HepG2 (cell line): Measurements from ENCODE around the gene NSD2. TPM values are rescaled to one million over a fixed set of nuclear protein-coding genes. Genes with fewer than 3 reads are reported as not detected.

Experiments
- ATAC-seq: fragments of 200-7000 bp; cut with Tn5 transposase; 3 replicates; pipeline ENCODE4 v1.9.1; 2020; ENCODE audit warnings: mild to moderate bottlenecking, moderate library complexity
- BruUV-seq: library from RNA; stranded (reverse); fragments of 400-500 nt; replicated peaks from 2 replicates; lab custom pipeline; 2021; lab: Mats Ljungman, UMichigan
- CTCF ChIA-PET: fragments of 300-600 bp; formaldehyde crosslinking; extraction: SDS; loops from one replicate; lab custom pipeline; 2021; ENCODE audit warnings: low total read pairs, inconsistent platforms, low intra/inter-chr PET ratio; lab: Yijun Ruan, JAX
- POLR2A ChIA-PET: fragments of 350-600 bp; sonication (Branson Sonifier 250); formaldehyde crosslinking; loops from one replicate; lab custom pipeline; 2020; ENCODE audit warnings: antibody characterized with exemption, inconsistent platforms; lab: Yijun Ruan, JAX
- DNase-seq: peaks from one replicate; pipeline ENCODE4 v3.0.0-alpha.2; 2015; ENCODE audit warnings: low spot score
- FAIRE-seq: peaks from 3 replicates; lab custom pipeline; 2011; peaks lifted over from hg19 to GRCh38; lab: Jason Lieb, UNC
- H2AFZ ChIP-seq: one replicate; pipeline ENCODE4 v1.6.1; 2011; ENCODE audit warnings: low read length, inconsistent platforms
- H3K27ac ChIP-seq: fragments of 300-600 bp; 3 replicates; pipeline ENCODE4 v1.8.0; 2011; ENCODE audit warnings: mixed run types, mild to moderate bottlenecking, mixed read lengths, low read length, inconsistent platforms; ENCODE audit not compliant: insufficient read depth; ENCODE audit errors: extremely low read length
- H3K27me3 ChIP-seq, 2 experiments: fragments of 200-600 bp in 1 of 2; 2 replicates in 1 of 2; 3 replicates in 1 of 2; pipeline versions ENCODE4 v1.6.0 to v1.8.0; 2011; ENCODE audit warnings: low read length in 2 of 2, mild to moderate bottlenecking in 2 of 2, moderate library complexity in 2 of 2, inconsistent platforms in 1 of 2; ENCODE audit not compliant: insufficient read depth in 2 of 2, control insufficient read depth in 1 of 2
- H3K36me3 ChIP-seq, 2 experiments: fragments of 200-600 bp in 1 of 2; replicated peaks in 1 of 2; 2 replicates in 1 of 2; 3 replicates in 1 of 2; pipeline versions ENCODE4 v1.5.1 to v1.8.0; 2011; ENCODE audit warnings: low read length in 2 of 2, inconsistent platforms in 1 of 2; ENCODE audit not compliant: insufficient read depth in 2 of 2, control insufficient read depth in 1 of 2
- H3K4me1 ChIP-seq: 2 replicates; pipeline ENCODE4 v1.5.1; 2012; ENCODE audit warnings: low read length, inconsistent platforms; ENCODE audit not compliant: insufficient read depth
- H3K4me2 ChIP-seq: 2 replicates; pipeline ENCODE4 v1.6.0; 2011; ENCODE audit warnings: low read depth, low read length, inconsistent platforms
- H3K4me3 ChIP-seq, 3 experiments: fragments of 200-600 bp in 1 of 3; sonication (generic), shearing (Covaris generic) in 1 of 3; replicated peaks in 1 of 3; 2 replicates each; pipeline ENCODE4 v1.5.1; 2011 to 2016; ENCODE audit warnings: low read length in 3 of 3, inconsistent platforms in 2 of 3, low read depth in 2 of 3, mild to moderate bottlenecking in 2 of 3, control low read depth in 1 of 3, mixed read lengths in 1 of 3; ENCODE audit not compliant: insufficient read depth in 1 of 3
- H3K79me2 ChIP-seq: one replicate; pipeline ENCODE4 v1.6.1; 2011; ENCODE audit warnings: low read length, inconsistent platforms; ENCODE audit not compliant: insufficient read depth
- H3K9ac ChIP-seq: 2 replicates; pipeline ENCODE4 v1.6.0; 2011; ENCODE audit warnings: mild to moderate bottlenecking, low read depth, low read length, inconsistent platforms; ENCODE audit not compliant: insufficient read depth
- H3K9me3 ChIP-seq: 2 replicates; pipeline ENCODE4 v1.5.1; 2012; ENCODE audit warnings: mild to moderate bottlenecking, low read length
- H4K20me1 ChIP-seq: 2 replicates; pipeline ENCODE4 v1.6.0; 2011; ENCODE audit warnings: inconsistent platforms, mild to moderate bottlenecking, low read length, moderate library complexity; ENCODE audit not compliant: insufficient read depth
- AGO2 ChIP-seq: fragments of 200-400 bp; formaldehyde crosslinking; optimal IDR thresholded peaks from 2 replicates; pipeline ENCODE3; 2017; ENCODE audit warnings: mild to moderate bottlenecking, low read depth, low read length, moderate library complexity
- POLR2A ChIP-seq, 2 experiments: IDR thresholded peaks; 2 replicates each; pipeline ENCODE4 v1.6.1; 2011; ENCODE audit warnings: low read depth in 2 of 2, low read length in 2 of 2, mild to moderate bottlenecking in 1 of 2, moderate library complexity in 1 of 2; ENCODE audit not compliant: insufficient read depth in 1 of 2
- POLR2G ChIP-seq: fragments of 200-400 bp; formaldehyde crosslinking; IDR thresholded peaks from 2 replicates; pipeline ENCODE4 v1.6.1; 2018; ENCODE audit warnings: mild to moderate bottlenecking, low read depth, low read length, moderate library complexity
- RBM22 ChIP-seq: fragments of 200-400 bp; formaldehyde crosslinking; optimal IDR thresholded peaks from 2 replicates; pipeline ENCODE3; 2017; ENCODE audit warnings: mild to moderate bottlenecking, low read length, moderate library complexity
- TAF15 ChIP-seq: fragments of 200-400 bp; formaldehyde crosslinking; IDR thresholded peaks from one replicate; pipeline ENCODE4 v1.6.1; 2018; ENCODE audit warnings: mild to moderate bottlenecking, low read depth, low read length; ENCODE audit not compliant: poor library complexity, severe bottlenecking
- ZEB1 ChIP-seq: IDR thresholded peaks from 2 replicates; pipeline ENCODE4 v1.6.1; 2012; ENCODE audit warnings: mild to moderate bottlenecking, low read depth, inconsistent platforms; ENCODE audit not compliant: insufficient replicate concordance
- WGBS: methylation state at CpG from one replicate; pipeline ENCODE4 v1.1.6; 2017; ENCODE audit warnings: low lambda C conversion rate; 5-methylcytosine and 5-hydroxymethylcytosine counted together
- in situ Hi-C: cut with HindIII; loops from 2 replicates; pipeline ENCODE4 v1.10.0; 2017; ENCODE audit warnings: low pct_unique_long_range_greater_than_20kb; ENCODE audit not compliant: extremely low pct_ligation_motif_present
- intact Hi-C: fragments of 100-400 bp; cut with micrococcal nuclease; formaldehyde crosslinking; loops from one replicate; pipeline ENCODE4 v1.10.0; 2022; ENCODE audit not compliant: unreplicated experiment
- polyA plus RNA-seq, 8 experiments: library from polyadenylated mRNA; depleted of rRNA in 3 of 8; stranded (reverse) in 7 of 8; unstranded in 1 of 8; fragments of >200 nt; fragmentation: Illumina TruSeq in 4 of 8; extraction: Trizol in 4 of 8; gene quantifications; 2 replicates each; pipeline versions ENCODE4 v1.2.1 to v1.2.3, GENCODE V29; 2011 to 2016; ENCODE audit warnings: low read depth in 4 of 8, missing spikeins in 1 of 8, mixed read lengths in 1 of 8; ENCODE audit not compliant: insufficient read depth in 1 of 8
- total RNA-seq, 5 experiments: library from RNA; depleted of rRNA; stranded (reverse); fragments of >200 nt; fragmentation: Illumina TruSeq; extraction: Trizol; gene quantifications; 2 replicates each; pipeline ENCODE4 v1.2.3, GENCODE V29; 2016; ENCODE audit warnings: low read depth in 1 of 5

NSD2 gene
- total and polyA plus RNA-seq, 2 of the 13 experiments (the other 11 are each of a cell fraction or from before 2014, with no cell fraction given): 22.0 to 65.9 TPM

- no peak for ATAC-seq
- no peaks in the 10 kb centered on the region for H3K9me3 ChIP-seq
- no peaks in the 10 kb centered on the region for H3K79me2 ChIP-seq
- in situ Hi-C loops (no loop called here), intact Hi-C loops (no loop called here)
- no peak overlapping the region for H2AFZ ChIP-seq
- BruUV-seq: no TSS peak
- H3K4me1 ChIP-seq: no peaks in the 10 kb centered on the region
- H3K4me3 ChIP-seq: no peak overlapping the region
- TF ChIP-seq POLR2G (0 out of 2 replicates have a peak, but pooled peaks have one; percentile 10), RBM22 (peak; percentile 81), ZEB1 (no peak)
- peaks cover 6% of the 10 kb centered on the region; the same call in 1 of the 2 replicates for H4K20me1 ChIP-seq
- CTCF ChIA-PET: no interaction called here
- DNase-seq: no peak
- no peak overlapping the region for H3K9ac ChIP-seq
- 96% methylated on average over 16 of the region's 16 CpGs for WGBS
- POLR2A ChIA-PET: no interaction called here
- H3K36me3 ChIP-seq: peaks cover 42 to 85% of the 10 kb centered on the region in 2 experiments; a peak in 4 of 5 replicates
- FAIRE-seq: no peak
- no peak overlapping the region for H3K4me2 ChIP-seq
- no peaks in the 10 kb centered on the region for H3K27me3 ChIP-seq
- no peak overlapping the region for H3K27ac ChIP-seq
Observed at GRCh38 chr4:1980561-1981041, 109.4 kb downstream of the NSD2 start.

- ATAC-seq (no peak), DNase-seq (no peak), FAIRE-seq (no peak)
- in situ Hi-C loops (no loop called here), intact Hi-C loops (no loop called here)
- no peaks in the 10 kb centered on the region for H3K27me3 ChIP-seq
- no peak overlapping the region for H3K27ac ChIP-seq
- no peak overlapping the region for H3K4me3 ChIP-seq
- no peak overlapping the region for H2AFZ ChIP-seq
- no peaks in the 10 kb centered on the region for H3K9me3 ChIP-seq
- BruUV-seq: TSS peak; percentile 24
- 0 out of 4 replicates have a peak, but pooled peaks of 1 of the 2 experiments have one; percentile 26 for TF ChIP-seq POLR2A (IDR thresholded peaks at IDR 0.05; ENCODE audit: insufficient read depth in 1 of 2, low read depth in 2 of 2, low read length in 2 of 2)
- peak; percentile 1 for TF ChIP-seq RBM22
- TF ChIP-seq AGO2: peak; percentile 50
- TF ChIP-seq TAF15: no peak
- no peaks in the 10 kb centered on the region for H3K4me1 ChIP-seq
- ChIA-PET POLR2A (no interaction called here), CTCF (no interaction called here)
- H3K36me3 ChIP-seq: peaks cover 36 to 81% of the 10 kb centered on the region in 2 experiments; a peak in 4 of 5 replicates
- no peaks in the 10 kb centered on the region for H3K79me2 ChIP-seq
- WGBS: 93% methylated on average over 22 of the region's 22 CpGs
- no peak overlapping the region for H3K4me2 ChIP-seq
- no peak overlapping the region for H3K9ac ChIP-seq
- peaks cover 6% of the 10 kb centered on the region; the same call in 1 of the 2 replicates for H4K20me1 ChIP-seq
Observed at GRCh38 chr4:1981251-1982058, 110.3 kb downstream of the NSD2 start.
